ENCODE data around the gene REEP6. TPM values are rescaled to one million over a fixed set of nuclear protein-coding genes. Genes with fewer than 3 reads are reported as not detected.

REEP6 gene
- total RNA-seq, 1 experiment from 2014 or later: 4.1 TPM

DNA sequence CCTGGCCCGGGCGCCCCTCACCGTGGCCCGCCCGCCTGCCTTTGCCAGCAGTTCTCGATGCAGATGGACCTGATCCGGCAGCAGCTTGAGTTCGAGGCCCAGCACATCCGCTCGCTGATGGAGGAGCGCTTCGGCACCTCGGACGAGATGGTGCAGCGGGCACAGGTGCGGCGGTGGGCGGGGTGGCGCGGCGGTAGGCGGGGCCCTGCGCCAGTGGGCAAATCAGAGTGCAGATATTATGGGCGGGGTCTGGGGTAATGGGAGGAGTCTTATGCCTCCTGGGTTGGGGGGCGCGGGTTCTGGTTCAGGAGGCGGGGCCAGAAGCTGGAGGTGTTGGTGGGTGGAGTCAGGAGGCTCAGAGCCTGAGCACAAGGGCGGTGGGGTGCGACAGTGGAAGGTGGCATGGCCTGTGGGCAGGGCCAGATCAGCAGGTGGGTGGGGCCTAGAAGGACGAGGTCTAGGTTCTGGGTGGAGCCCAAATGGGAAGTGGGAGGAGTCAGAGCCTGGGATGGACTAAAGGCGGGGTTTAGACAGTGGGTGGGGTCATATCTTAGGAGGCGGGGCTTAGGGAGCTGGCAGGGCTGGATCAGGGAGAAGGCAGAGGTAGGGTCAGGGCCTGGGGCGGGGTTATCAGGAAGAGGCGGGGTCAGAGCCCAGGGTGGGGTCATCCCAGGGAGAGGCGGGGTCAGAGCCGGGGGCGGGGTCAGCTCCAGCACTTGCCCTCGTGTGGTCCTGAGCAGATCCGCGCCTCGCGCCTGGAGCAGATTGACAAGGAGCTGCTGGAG, 35.5 kb upstream of the REEP6 start:
- DNase-seq (ENCODE audit: low read depth): peak; percentile 78
- in situ Hi-C loops (cut with HindIII; ENCODE audit: low pct_unique_long_range_greater_than_20kb, low sequenced_read_pairs): no loop called here

GRCh38 chr19:1456121-1456900, 34.7 kb upstream of the REEP6 start:
- DNase-seq (ENCODE audit: low read depth): no peak
- in situ Hi-C loops (cut with HindIII; ENCODE audit: low pct_unique_long_range_greater_than_20kb, low sequenced_read_pairs): no loop called here

DNA sequence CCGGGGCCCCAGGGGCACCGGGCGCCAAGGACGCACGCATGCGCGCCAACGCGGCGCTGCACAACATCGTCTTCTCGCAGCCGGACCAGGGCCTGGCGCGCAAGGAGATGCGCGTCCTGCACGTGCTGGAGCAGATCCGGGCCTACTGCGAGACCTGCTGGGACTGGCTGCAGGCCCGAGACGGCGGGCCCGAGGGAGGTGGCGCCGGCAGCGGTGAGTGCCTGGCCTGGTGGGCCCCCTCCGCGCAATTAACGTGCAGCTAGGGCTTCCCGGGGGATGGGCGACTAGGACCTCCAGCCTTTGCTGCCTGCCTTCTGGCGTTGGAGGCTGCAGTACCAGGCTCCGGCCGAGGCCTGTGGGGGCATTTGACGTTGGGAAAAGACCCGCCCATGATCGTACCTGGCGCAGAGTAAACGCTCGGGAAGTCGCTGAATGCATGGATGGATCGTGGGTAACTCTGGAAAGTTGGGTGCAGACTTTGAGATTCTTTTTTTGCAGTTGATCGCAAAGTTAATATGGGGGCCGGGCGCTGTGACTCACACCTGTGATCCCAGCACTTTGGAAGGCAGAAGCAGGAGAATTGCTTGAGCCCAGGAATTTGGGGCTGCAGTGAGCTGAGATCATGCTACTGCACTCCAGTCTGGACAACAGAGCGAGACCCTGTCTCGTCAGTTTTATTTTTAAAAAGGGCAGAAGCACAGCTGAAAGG, 33.8 kb upstream of the REEP6 start:
- in situ Hi-C loops (cut with HindIII; ENCODE audit: low pct_unique_long_range_greater_than_20kb, low sequenced_read_pairs): no loop called here
- DNase-seq (ENCODE audit: low read depth): no peak

DNA sequence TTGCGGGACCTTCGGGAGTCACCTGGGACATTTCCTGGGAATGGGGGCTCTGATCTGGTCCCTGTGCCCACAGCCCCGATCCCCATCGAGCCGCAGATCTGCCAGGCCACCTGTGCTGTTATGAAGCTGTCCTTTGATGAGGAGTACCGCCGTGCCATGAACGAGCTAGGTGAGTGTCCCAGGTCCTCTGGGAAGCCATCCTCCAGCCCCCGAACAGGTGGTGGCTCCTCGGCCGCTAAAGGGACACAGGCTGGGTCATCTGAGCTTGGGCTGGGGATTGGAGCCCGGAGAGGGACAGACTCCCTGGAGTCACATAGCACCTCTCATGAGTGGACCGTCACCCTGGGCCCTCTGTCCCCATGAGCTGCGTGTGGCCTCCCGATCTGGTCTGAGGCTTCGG, 33.1 kb upstream of the REEP6 start:
- in situ Hi-C loops (cut with HindIII; ENCODE audit: low pct_unique_long_range_greater_than_20kb, low sequenced_read_pairs): no loop called here
- no peak for DNase-seq (ENCODE audit: low read depth)

DNA sequence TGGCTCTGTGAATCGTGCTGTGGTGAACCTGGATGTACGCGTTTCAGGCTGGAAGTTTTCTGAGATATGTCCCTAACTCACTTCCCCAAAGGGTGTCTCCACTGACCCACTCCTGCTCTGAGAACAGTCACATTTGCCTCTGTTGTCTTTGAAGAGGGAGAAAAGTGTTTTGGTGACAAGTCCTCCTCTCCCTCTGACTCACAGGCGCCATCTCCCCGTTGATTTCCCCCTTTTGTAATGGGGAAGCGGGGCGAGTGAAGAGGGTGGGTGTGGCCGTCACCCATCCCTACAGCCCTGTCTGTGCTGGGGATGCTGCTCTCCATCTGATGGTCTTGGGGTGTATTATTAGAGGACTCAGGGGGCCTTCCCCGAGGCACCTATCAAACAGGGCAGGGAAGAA, 31.5 kb upstream of the REEP6 start:
- in situ Hi-C loops (cut with HindIII; ENCODE audit: low pct_unique_long_range_greater_than_20kb, low sequenced_read_pairs): no loop called here
- DNase-seq (ENCODE audit: low read depth): no peak

DNA sequence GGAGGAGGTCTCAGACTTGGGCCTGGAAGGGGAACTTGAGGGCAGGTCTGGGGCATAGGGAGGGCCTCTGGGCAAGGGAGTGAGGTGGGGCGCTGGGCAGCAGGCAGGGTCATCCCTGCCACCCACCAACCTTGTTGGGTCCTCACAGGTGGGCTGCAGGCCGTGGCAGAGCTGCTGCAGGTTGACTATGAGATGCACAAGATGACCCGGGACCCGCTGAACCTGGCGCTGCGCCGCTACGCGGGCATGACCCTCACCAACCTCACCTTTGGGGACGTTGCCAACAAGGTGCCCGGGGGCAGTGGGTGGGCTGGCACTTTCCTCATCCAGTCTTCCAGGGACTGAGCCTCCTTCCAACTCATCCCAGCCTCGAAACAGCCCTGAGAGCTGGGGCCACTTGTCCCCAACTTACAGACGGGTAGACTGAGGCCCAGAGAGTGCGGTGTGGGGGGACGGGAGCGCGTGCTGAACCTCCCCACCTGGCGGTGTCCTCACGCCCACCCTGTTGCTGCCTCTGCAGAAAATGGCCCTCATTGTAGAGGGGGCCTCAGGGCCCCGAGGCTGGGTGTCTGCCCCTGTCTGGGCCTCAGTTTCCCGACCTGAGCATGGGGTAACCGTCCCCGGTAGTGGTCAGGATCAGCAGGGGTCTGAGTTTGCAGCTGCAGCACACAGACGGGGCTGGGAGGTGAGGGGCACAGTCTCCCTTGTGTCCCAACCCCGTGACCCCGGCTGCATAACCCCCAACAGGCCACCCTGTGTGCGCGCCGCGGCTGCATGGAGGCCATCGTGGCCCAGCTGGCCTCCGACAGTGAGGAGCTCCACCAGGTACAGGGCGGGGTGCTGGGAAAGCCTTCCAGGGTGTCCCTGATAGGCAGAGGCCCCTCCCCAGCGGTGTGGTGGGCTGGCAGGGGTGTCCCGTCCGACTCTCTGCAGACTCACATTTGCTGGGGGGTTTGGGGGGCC, 30.7 kb upstream of the REEP6 start:
- no peak for DNase-seq (ENCODE audit: low read depth)
- in situ Hi-C loops (cut with HindIII; ENCODE audit: low pct_unique_long_range_greater_than_20kb, low sequenced_read_pairs): no loop called here

GRCh38 chr19:1461862-1462261, 29.1 kb upstream of the REEP6 start:
- in situ Hi-C loops (cut with HindIII; ENCODE audit: low pct_unique_long_range_greater_than_20kb, low sequenced_read_pairs): no loop called here
- no peak for DNase-seq (ENCODE audit: low read depth)

DNA sequence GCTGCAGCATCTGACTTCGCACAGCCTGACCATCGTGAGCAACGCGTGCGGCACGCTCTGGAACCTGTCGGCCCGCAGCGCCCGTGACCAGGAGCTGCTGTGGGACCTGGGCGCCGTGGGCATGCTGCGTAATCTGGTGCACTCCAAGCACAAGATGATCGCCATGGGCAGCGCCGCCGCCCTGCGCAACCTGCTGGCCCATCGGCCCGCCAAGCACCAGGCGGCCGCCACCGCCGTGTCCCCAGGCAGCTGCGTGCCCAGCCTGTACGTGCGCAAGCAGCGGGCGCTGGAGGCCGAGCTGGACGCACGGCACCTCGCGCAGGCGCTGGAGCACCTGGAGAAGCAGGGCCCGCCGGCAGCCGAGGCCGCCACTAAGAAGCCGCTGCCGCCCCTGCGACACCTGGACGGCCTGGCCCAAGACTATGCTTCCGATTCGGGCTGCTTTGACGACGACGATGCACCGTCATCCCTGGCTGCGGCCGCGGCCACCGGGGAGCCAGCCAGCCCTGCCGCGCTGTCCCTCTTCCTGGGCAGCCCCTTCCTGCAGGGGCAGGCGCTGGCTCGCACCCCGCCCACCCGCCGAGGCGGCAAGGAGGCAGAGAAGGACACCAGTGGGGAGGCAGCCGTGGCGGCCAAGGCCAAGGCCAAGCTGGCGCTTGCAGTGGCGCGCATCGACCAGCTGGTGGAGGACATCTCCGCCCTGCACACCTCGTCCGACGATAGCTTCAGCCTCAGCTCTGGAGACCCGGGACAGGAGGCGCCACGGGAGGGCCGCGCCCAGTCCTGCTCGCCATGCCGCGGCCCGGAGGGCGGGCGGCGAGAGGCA, 25.6 kb upstream of the REEP6 start:
- DNase-seq (ENCODE audit: low read depth): no peak
- in situ Hi-C loops (cut with HindIII; ENCODE audit: low pct_unique_long_range_greater_than_20kb, low sequenced_read_pairs): no loop called here

DNA sequence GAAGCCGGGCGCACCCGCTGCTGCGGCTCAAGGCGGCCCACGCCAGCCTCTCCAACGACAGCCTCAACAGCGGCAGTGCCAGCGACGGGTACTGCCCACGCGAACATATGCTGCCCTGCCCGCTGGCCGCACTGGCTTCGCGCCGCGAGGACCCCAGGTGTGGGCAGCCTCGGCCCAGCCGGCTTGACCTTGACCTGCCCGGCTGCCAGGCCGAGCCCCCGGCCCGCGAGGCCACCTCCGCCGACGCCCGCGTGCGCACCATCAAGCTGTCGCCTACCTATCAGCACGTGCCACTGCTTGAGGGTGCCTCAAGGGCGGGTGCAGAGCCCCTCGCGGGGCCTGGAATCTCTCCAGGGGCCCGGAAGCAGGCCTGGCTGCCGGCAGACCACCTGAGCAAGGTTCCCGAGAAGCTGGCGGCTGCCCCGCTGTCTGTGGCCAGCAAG, 24.9 kb upstream of the REEP6 start:
- in situ Hi-C loops (cut with HindIII; ENCODE audit: low pct_unique_long_range_greater_than_20kb, low sequenced_read_pairs): no loop called here
- DNase-seq (ENCODE audit: low read depth): no peak

GRCh38 chr19:1466461-1467214, 24.3 kb upstream of the REEP6 start:
- in situ Hi-C loops (cut with HindIII; ENCODE audit: low pct_unique_long_range_greater_than_20kb, low sequenced_read_pairs): no loop called here

DNA sequence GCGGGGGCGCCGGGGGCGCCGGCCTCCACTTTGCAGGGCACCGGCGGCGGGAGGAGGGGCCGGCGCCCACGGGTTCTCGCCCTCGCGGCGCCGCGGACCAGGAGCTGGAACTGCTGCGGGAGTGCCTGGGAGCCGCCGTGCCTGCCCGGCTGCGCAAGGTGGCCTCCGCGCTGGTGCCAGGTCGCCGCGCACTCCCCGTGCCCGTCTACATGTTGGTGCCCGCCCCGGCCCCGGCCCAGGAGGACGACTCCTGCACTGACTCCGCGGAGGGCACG, 23.8 kb upstream of the REEP6 start:
- in situ Hi-C loops (cut with HindIII; ENCODE audit: low pct_unique_long_range_greater_than_20kb, low sequenced_read_pairs): no loop called here

More at GRCh38 chr19:1466461-1467214, 24.3 kb upstream of the REEP6 start:
- no peak for DNase-seq (ENCODE audit: low read depth)

DNA sequence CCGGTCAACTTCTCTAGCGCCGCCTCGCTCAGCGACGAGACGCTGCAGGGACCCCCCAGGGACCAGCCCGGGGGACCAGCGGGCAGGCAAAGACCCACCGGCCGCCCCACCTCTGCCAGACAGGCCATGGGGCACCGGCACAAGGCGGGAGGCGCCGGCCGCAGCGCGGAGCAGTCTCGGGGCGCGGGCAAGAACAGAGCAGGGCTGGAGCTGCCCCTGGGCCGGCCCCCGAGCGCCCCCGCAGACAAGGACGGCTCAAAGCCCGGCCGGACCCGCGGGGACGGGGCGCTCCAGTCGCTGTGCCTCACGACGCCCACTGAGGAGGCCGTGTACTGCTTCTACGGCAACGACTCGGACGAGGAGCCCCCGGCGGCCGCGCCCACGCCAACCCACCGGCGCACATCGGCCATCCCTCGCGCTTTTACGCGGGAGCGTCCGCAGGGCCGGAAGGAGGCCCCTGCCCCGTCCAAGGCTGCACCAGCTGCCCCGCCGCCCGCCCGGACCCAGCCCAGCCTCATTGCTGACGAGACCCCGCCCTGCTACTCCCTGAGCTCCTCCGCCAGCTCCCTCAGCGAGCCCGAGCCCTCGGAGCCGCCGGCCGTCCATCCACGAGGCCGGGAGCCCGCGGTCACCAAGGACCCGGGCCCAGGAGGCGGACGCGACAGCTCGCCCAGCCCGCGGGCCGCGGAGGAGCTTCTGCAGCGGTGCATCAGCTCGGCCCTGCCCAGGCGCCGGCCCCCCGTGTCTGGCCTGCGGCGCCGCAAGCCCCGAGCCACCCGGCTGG, 23.3 kb upstream of the REEP6 start:
- DNase-seq (ENCODE audit: low read depth): no peak
- in situ Hi-C loops (cut with HindIII; ENCODE audit: low pct_unique_long_range_greater_than_20kb, low sequenced_read_pairs): no loop called here

More for the DNA sequence above, 23.8 kb upstream of the REEP6 start:
- no peak for DNase-seq (ENCODE audit: low read depth)

- in situ Hi-C loops (cut with HindIII; ENCODE audit: low pct_unique_long_range_greater_than_20kb, low sequenced_read_pairs): no loop called here
- no peak for DNase-seq (ENCODE audit: low read depth)
Observed at GRCh38 chr19:1468274-1468820, 22.6 kb upstream of the REEP6 start.

DNA sequence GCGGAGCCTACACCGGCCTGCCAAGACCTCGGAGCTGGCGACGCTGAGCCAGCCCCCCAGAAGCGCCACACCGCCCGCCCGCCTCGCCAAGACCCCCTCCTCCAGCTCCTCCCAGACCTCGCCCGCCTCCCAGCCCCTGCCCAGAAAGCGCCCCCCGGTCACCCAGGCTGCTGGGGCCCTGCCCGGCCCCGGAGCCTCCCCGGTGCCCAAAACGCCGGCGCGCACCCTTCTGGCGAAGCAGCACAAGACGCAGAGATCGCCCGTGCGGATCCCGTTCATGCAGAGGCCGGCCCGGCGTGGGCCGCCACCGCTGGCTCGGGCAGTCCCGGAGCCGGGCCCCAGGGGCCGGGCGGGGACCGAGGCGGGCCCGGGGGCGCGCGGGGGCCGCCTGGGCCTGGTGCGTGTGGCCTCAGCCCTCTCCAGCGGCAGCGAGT, 22.1 kb upstream of the REEP6 start:
- no peak for DNase-seq (ENCODE audit: low read depth)
- in situ Hi-C loops (cut with HindIII; ENCODE audit: low pct_unique_long_range_greater_than_20kb, low sequenced_read_pairs): no loop called here

GRCh38 chr19:1469255-1470054, 21.5 kb upstream of the REEP6 start:
- in situ Hi-C loops (cut with HindIII; ENCODE audit: low pct_unique_long_range_greater_than_20kb, low sequenced_read_pairs): no loop called here
- DNase-seq (ENCODE audit: low read depth): no peak

Data from Caki2 (cell line).